ENCODE measurements around the gene CC2D2B. TPM values are rescaled to one million over a fixed set of nuclear protein-coding genes. Genes with fewer than 3 reads are reported as not detected.

Gene CC2D2B
- total and polyA plus RNA-seq, 2 of the 8 experiments (the other 6 are each of a cell fraction or from before 2014, with no cell fraction given): 0.09 to 0.71 TPM

DNA sequence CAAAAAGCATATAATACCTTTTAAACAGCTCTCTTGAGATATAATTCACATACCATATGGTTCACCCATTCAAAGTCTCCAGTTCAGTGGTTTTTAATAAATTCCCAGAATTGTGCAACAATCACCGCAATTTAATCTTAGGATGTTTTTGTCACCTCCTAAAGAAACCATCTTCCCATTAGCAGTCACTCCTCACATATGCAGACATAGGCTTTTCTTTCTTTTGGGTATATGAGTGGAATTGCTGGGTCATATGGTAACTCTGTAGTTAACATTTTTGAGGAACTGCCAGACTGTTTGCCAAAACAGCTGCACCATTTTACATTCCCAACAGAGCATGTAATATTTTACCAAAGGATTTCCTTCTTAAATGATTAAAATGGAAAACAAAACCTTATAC is 57.0 kb downstream of the CC2D2B start:
- Histone ChIP-seq H2BK5ac (ENCODE audit: low read depth, low read length) (no peak overlapping the region), H3K23me2 (ENCODE audit: low read depth, low read length) (no peaks in the 10 kb centered on the region), H4K91ac (replicated peaks; ENCODE audit: insufficient read length, low read length) (no peak overlapping the region), H3K9ac (replicated peaks in 1 of 4; ENCODE audit: extremely low read depth in 1 of 4, low read depth in 3 of 4, low read length in 3 of 4) (no peak overlapping the region), H4K8ac (ENCODE audit: extremely low read depth, insufficient read depth, low read length) (no peak overlapping the region), H2BK20ac (ENCODE audit: low read length) (no peak overlapping the region), H3K23ac (ENCODE audit: insufficient read length) (no peak overlapping the region), H2BK12ac (ENCODE audit: low read depth, low read length) (no peak overlapping the region), H3K27ac (ENCODE audit: low read depth, low read length) (no peak overlapping the region), H3K4me1 (replicated peaks in 1 of 4; ENCODE audit: control insufficient read depth in 3 of 4, insufficient read depth in 4 of 4, low read length in 3 of 4) (no peaks in the 10 kb centered on the region), H2AK5ac (ENCODE audit: low read depth, low read length) (no peak overlapping the region), H2AFZ (ENCODE audit: low read length) (no peak overlapping the region), H3K4me2 (ENCODE audit: insufficient read depth in 1 of 2, low read depth in 2 of 2, low read length in 2 of 2) (no peak overlapping the region), H3K18ac (ENCODE audit: extremely low read depth, low read length) (no peak overlapping the region), H3K79me2 (ENCODE audit: control insufficient read depth in 1 of 2, insufficient read depth in 2 of 2, low read length in 2 of 2) (no peaks in the 10 kb centered on the region), H3K56ac (replicated peaks; ENCODE audit: insufficient read length, low read depth, low read length) (no peak overlapping the region), H3K14ac (ENCODE audit: insufficient read length) (no peak overlapping the region), H2BK15ac (ENCODE audit: low read length) (no peak overlapping the region), H3K9me3 (ENCODE audit: insufficient read depth in 2 of 2, low read depth in 1 of 2, low read length in 1 of 2) (no peaks in the 10 kb centered on the region), H3K27me3 (replicated peaks in 1 of 4; ENCODE audit: control insufficient read depth in 3 of 4, extremely low read depth in 1 of 4, insufficient read depth in 3 of 4, low read length in 3 of 4) (no peaks in the 10 kb centered on the region; a peak in 1 of 7 replicates), H3K4me3 (ENCODE audit: extremely low read depth in 1 of 4, insufficient read depth in 2 of 4, low read depth in 3 of 4, low read length in 4 of 4) (no peak overlapping the region), H4K20me1 (replicated peaks in 1 of 2; ENCODE audit: control insufficient read depth in 1 of 2, insufficient read depth in 2 of 2, low read length in 2 of 2) (no peaks in the 10 kb centered on the region), H3K4ac (replicated peaks; ENCODE audit: insufficient read length, low read depth, low read length) (no peak overlapping the region), H3K36me3 (ENCODE audit: control insufficient read depth in 2 of 4, insufficient read depth in 4 of 4, low read length in 3 of 4) (no peaks in the 10 kb centered on the region), H2BK120ac (replicated peaks; ENCODE audit: low read depth, low read length) (no peak overlapping the region), H3K79me1 (ENCODE audit: low read depth, low read length) (no peaks in the 10 kb centered on the region), H4K5ac (ENCODE audit: insufficient read length, low read depth, low read length) (no peak overlapping the region)
- ChIA-PET CTCF (ENCODE audit: partially characterized antibody) (no interaction called here), POLR2A (ENCODE audit: partially characterized antibody) (no interaction called here)
- DNase-seq (ENCODE audit: low read depth in 1 of 2, low spot score in 2 of 2): no peak
- FAIRE-seq: no peak
- 91% methylated on average over 1 of the region's 1 CpG; no CpG with 5 or more reads in 1 of the 2 experiments for WGBS, 2 experiments (ENCODE audit: extremely low coverage in 1 of 2, insufficient coverage in 1 of 2, insufficient read length in 1 of 2, insufficient replicate concordance in 2 of 2, low coverage in 1 of 2, low lambda C conversion rate in 2 of 2, missing lambda C conversion rate in 1 of 2)
- TF ChIP-seq CTBP2 (IDR thresholded peaks at IDR 0.05; ENCODE audit: borderline replicate concordance, insufficient read depth, insufficient read length, low read length) (no peak), POLR2AphosphoS5 (IDR thresholded peaks at IDR 0.05; ENCODE audit: low read depth, low read length) (no peak), GTF2F1 (IDR thresholded peaks at IDR 0.05; ENCODE audit: borderline replicate concordance, low read depth, low read length) (no peak), SRF (IDR thresholded peaks at IDR 0.05; ENCODE audit: low read depth, low read length) (no peak), KDM5A (IDR thresholded peaks at IDR 0.05; ENCODE audit: low read length) (no peak), SIN3A (conservative IDR thresholded peaks at IDR 0.05 in 1 of 2, IDR thresholded peaks at IDR 0.05 in 1 of 2; ENCODE audit: low read depth in 1 of 2, low read length in 2 of 2) (no peak), SIX5 (IDR thresholded peaks at IDR 0.05; ENCODE audit: low read depth, low read length) (no peak), FOSL1 (IDR thresholded peaks at IDR 0.05; ENCODE audit: insufficient read depth, low read depth, low read length) (no peak), CHD2 (IDR thresholded peaks at IDR 0.05; ENCODE audit: low read length) (no peak), TAF1 (IDR thresholded peaks at IDR 0.05; ENCODE audit: low read depth, low read length) (no peak), BCL11A (IDR thresholded peaks at IDR 0.05; ENCODE audit: low read depth in 2 of 2, low read length in 2 of 2) (no peak), SP1 (IDR thresholded peaks at IDR 0.05; ENCODE audit: low read depth, low read length) (no peak), JUN (IDR thresholded peaks at IDR 0.05; ENCODE audit: low read depth, low read length) (no peak)
- TF ChIP-seq, protein P1, sequence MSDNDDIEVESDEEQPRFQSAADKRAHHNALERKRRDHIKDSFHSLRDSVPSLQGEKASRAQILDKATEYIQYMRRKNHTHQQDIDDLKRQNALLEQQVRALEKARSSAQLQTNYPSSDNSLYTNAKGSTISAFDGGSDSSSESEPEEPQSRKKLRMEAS (IDR thresholded peaks at IDR 0.05): no peak
- TF ChIP-seq, protein P2, sequence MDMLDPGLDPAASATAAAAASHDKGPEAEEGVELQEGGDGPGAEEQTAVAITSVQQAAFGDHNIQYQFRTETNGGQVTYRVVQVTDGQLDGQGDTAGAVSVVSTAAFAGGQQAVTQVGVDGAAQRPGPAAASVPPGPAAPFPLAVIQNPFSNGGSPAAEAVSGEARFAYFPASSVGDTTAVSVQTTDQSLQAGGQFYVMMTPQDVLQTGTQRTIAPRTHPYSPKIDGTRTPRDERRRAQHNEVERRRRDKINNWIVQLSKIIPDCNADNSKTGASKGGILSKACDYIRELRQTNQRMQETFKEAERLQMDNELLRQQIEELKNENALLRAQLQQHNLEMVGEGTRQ (IDR thresholded peaks at IDR 0.05; ENCODE audit: low read length): no peak

Measured in H1 (cell line).